OCI-LY3 (cell line): ENCODE measurements around the gene NXPH4.

Source experiments
- H2AFZ ChIP-seq: fragments of 200-600, 300-600 bp; shearing (Covaris generic); 2 replicates; pipeline ENCODE4 v1.6.0; 2014; ENCODE audit warnings: antibody characterized with exemption, low read depth, low read length
- H3K27ac ChIP-seq: fragments of 200-600, 300-600 bp; sonication (generic); 2 replicates; pipeline ENCODE4 v1.5.1; 2014; ENCODE audit warnings: mild to moderate bottlenecking, low read length, moderate library complexity, mixed read lengths
- H3K27me3 ChIP-seq: fragments of 200-600, 300-600 bp; sonication (generic); 2 replicates; pipeline ENCODE4 v1.6.1; 2014; ENCODE audit warnings: low read depth, low read length, mixed read lengths
- H3K36me3 ChIP-seq: fragments of 200-600, 300-600 bp; sonication (generic); replicated peaks from 2 replicates; pipeline ENCODE3; 2014; ENCODE audit warnings: low read depth, low read length, mixed read lengths
- H3K4me1 ChIP-seq: fragments of 300-600, 200-600 bp; sonication (generic); 2 replicates; pipeline ENCODE4 v1.6.1; 2014; ENCODE audit warnings: low read length, mixed read lengths
- H3K4me2 ChIP-seq: fragments of 200-600, 300-600 bp; sonication (generic); 2 replicates; pipeline ENCODE4 v1.6.1; 2014; ENCODE audit warnings: low read length, mixed read lengths
- H3K4me3 ChIP-seq: fragments of 300-600, 200-600 bp; sonication (generic); 2 replicates; pipeline ENCODE4 v1.5.1; 2014; ENCODE audit warnings: antibody characterized with exemption, mild to moderate bottlenecking, low read length, moderate library complexity
- H3K79me2 ChIP-seq: fragments of 300-600, 200-600 bp; shearing (Covaris generic); 2 replicates; pipeline ENCODE4 v1.6.1; 2014; ENCODE audit warnings: mild to moderate bottlenecking, low read length, mixed read lengths
- H3K9ac ChIP-seq: fragments of 300-600, 200-600 bp; shearing (Covaris generic); 2 replicates; pipeline ENCODE4 v1.6.0; 2014; ENCODE audit warnings: mild to moderate bottlenecking, low read length, moderate library complexity
- H3K9me3 ChIP-seq: fragments of 200-600, 300-600 bp; shearing (Covaris generic); 2 replicates; pipeline ENCODE4 v1.6.1; 2014; ENCODE audit warnings: low read length, mixed read lengths; ENCODE audit not compliant: insufficient read depth
- H4K20me1 ChIP-seq: fragments of 200-600, 300-600 bp; sonication (generic); 2 replicates; pipeline ENCODE4 v1.6.1; 2016; ENCODE audit warnings: low read length, mixed read lengths; ENCODE audit not compliant: insufficient read depth
- EZH2phosphoT487 ChIP-seq: fragments of 200-600 bp; shearing (Covaris generic); IDR thresholded peaks from 2 replicates; pipeline ENCODE4 v1.6.1; 2018; ENCODE audit warnings: antibody characterized with exemption, mixed run types, low read depth
- TF ChIP-seq, protein P1 (sequence below): fragments of 200-600, 300-600 bp; sonication (generic); IDR thresholded peaks from 2 replicates; pipeline ENCODE4 v1.5.1; 2014; ENCODE audit warnings: antibody characterized with exemption, low read length, low read depth

NXPH4 gene

DNA sequence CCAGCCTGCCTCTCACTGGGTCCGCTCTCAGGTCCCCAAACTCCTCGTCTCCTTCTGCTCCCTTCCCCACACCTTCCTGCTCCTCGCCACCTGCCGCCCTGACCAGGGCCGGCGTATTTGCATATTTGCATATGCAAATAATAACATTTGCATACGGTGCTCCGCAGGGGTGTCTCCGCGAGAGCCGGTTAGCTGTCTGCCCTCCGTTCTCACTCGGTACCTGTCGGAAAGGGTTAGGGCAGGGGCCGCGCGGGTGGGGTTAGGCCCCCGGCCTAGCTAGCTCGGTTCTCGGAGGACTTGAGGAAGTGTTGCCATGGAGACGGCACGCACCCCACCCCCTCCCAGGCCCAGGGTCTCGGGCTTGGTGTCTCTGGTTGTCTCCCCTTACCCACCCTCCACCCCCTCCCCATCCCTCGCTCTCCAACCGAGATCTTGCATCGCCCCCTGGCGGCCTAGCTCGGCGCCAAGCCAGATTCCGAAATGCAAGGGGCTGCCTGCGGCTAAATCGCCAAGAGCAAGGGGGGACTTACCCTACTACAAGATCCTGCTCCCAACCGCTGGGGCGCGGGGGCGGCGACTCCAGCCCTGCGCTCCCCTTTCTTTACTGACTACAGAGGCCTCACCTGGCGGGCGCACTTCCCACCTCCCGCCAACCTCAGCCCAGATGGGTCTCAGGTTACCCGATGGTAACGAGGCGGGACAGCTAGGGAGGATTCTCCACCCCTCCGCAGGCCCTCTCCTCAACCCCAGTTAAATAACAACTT is 26.3 kb downstream of the NXPH4 start:
- H3K9me3 ChIP-seq, result no peaks in the 10 kb centered on the region
- peak overlapping the region; percentile 100 for H3K4me2 ChIP-seq
- H3K27me3 ChIP-seq, result peaks cover 26% of the 10 kb centered on the region
- peak overlapping the region; percentile 75 for H3K9ac ChIP-seq
- TF ChIP-seq, protein P1, sequence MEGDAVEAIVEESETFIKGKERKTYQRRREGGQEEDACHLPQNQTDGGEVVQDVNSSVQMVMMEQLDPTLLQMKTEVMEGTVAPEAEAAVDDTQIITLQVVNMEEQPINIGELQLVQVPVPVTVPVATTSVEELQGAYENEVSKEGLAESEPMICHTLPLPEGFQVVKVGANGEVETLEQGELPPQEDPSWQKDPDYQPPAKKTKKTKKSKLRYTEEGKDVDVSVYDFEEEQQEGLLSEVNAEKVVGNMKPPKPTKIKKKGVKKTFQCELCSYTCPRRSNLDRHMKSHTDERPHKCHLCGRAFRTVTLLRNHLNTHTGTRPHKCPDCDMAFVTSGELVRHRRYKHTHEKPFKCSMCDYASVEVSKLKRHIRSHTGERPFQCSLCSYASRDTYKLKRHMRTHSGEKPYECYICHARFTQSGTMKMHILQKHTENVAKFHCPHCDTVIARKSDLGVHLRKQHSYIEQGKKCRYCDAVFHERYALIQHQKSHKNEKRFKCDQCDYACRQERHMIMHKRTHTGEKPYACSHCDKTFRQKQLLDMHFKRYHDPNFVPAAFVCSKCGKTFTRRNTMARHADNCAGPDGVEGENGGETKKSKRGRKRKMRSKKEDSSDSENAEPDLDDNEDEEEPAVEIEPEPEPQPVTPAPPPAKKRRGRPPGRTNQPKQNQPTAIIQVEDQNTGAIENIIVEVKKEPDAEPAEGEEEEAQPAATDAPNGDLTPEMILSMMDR, result peak; percentile 78
- no peak for TF ChIP-seq EZH2phosphoT487
- H3K4me3 ChIP-seq, result peak overlapping the region; percentile 91
- H3K27ac ChIP-seq, result no peak overlapping the region
- H2AFZ ChIP-seq, result no peak overlapping the region
- no peaks in the 10 kb centered on the region for H3K79me2 ChIP-seq
- H3K4me1 ChIP-seq, result peaks cover 30% of the 10 kb centered on the region
- no peaks in the 10 kb centered on the region for H3K36me3 ChIP-seq
- no peaks in the 10 kb centered on the region for H4K20me1 ChIP-seq

DNA sequence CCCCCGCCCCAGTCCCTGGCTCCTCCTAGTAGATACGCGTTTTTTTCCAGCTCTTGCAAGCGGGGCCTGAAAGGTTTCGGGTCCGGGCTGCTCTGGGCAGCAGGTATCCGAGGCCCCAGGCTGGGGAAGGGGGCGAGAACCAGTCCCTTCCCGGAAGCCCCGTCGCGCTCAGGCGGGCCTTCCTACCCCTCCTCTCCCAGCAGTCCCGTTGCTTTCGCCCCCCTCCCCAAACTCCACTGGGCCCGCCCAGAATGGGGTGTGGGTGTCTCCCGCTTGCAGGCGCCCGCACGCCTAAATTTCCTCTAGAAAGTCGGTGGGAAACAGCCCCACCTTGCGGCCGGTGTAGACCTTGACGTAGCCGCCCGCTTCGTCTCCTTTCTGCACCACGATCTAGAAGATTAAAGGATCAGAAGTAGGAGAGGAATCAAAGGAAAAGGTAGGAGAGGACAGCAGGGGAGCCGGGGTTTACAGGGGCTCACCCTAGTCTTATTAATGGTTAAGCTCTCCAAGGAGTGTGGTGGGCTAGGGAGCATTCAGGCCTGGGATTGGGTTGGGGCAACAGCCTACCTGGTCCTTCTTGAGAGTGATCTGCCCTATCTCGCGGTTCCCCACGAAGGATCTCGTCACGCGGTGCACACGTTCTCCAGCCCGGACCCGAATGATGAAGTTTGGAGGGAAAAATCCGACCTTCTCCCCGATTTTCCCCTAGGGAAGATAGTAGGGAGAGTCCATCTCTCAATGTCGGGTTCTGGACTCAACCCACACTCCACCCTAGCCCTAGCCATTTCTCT is 27.1 kb downstream of the NXPH4 start:
- Histone ChIP-seq H3K4me3 (peak overlapping the region; percentile 91), H3K27ac (no peak overlapping the region), H3K36me3 (no peaks in the 10 kb centered on the region), H3K4me1 (peaks cover 30% of the 10 kb centered on the region), H2AFZ (no peak overlapping the region), H3K27me3 (peaks cover 26% of the 10 kb centered on the region), H3K4me2 (peak overlapping the region; percentile 100), H3K9me3 (no peaks in the 10 kb centered on the region), H4K20me1 (no peaks in the 10 kb centered on the region), H3K79me2 (no peaks in the 10 kb centered on the region), H3K9ac (peak overlapping the region; percentile 75)
- TF ChIP-seq, protein P1, result peak; percentile 80
- TF ChIP-seq EZH2phosphoT487, result no peak

DNA sequence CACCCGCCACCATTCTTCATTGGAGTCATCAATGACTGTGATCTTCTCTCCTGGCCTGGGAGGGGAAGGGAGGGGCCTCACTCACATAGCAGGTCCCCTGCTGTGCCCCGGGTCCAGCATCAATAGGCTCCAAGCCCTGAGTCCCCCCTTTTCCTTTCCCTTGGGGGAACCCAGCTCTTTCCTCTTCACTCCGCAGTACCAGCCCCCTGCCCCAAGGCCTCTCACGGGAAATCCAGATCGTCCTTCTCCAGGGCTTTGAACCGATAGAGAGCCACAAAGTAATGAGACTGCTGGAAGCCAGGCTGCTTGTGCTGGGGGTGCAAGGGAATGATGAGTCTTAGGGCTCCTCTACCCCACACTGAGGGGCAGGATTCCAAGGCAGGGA is 27.7 kb downstream of the NXPH4 start:
- H3K4me1 ChIP-seq, result peaks cover 36% of the 10 kb centered on the region
- H4K20me1 ChIP-seq, result no peaks in the 10 kb centered on the region
- H3K4me3 ChIP-seq, result no peak overlapping the region
- H3K9ac ChIP-seq, result no peak overlapping the region
- H2AFZ ChIP-seq, result no peak overlapping the region
- no peaks in the 10 kb centered on the region for H3K79me2 ChIP-seq
- H3K9me3 ChIP-seq, result no peaks in the 10 kb centered on the region
- peak overlapping the region; percentile 100; the same call in 1 of the 2 replicates for H3K4me2 ChIP-seq
- peaks cover 26% of the 10 kb centered on the region for H3K27me3 ChIP-seq
- no peaks in the 10 kb centered on the region for H3K36me3 ChIP-seq
- no peak for TF ChIP-seq EZH2phosphoT487
- TF ChIP-seq, protein P1, result no peak
- no peak overlapping the region for H3K27ac ChIP-seq

DNA sequence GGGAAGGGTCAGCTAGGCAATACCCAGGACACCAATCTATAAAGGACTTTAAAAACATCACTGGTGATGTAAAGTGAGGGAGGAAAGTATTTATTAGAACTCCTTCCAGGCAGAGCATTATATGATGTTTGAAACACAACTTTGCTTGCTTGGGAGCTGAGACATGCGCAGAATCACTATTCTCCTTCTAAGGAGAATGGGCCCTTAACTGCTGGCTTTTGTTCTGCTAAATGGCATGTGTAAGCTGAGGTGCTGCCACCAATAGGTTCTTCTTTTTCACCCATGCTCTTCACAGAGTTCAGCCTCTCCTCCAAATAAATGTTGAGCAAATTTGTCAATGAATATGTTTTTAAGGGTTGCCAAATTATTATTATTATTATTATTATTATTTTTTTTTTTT is 30.4 kb downstream of the NXPH4 start:
- no peak overlapping the region for H3K4me2 ChIP-seq
- H3K4me1 ChIP-seq, result peaks cover 24% of the 10 kb centered on the region
- no peak overlapping the region for H2AFZ ChIP-seq
- no peaks in the 10 kb centered on the region for H3K9me3 ChIP-seq
- no peaks in the 10 kb centered on the region for H4K20me1 ChIP-seq
- H3K9ac ChIP-seq, result no peak overlapping the region
- H3K36me3 ChIP-seq, result no peaks in the 10 kb centered on the region
- no peak overlapping the region for H3K27ac ChIP-seq
- no peaks in the 10 kb centered on the region for H3K79me2 ChIP-seq
- TF ChIP-seq, protein P1, result no peak
- no peak for TF ChIP-seq EZH2phosphoT487
- H3K4me3 ChIP-seq, result no peak overlapping the region
- peaks cover 12% of the 10 kb centered on the region for H3K27me3 ChIP-seq
